Esophagus squamous epithelium (tissue), 4 donors: Measurements from ENCODE around the gene RALGPS2.

Source experiments
- POLR2A ChIP-seq, 4 donors: fragments of 450-650 bp; IDR thresholded peaks; one replicate each; pipeline ENCODE4 v1.6.1; 2017; ENCODE audit warnings: antibody characterized with exemption in 4 of 4, mild to moderate bottlenecking in 4 of 4, moderate library complexity in 3 of 4
- TF ChIP-seq, protein P1 (sequence below), 6 experiments: fragments of 450-650 bp in 4 of 6; fragments of 200-600 bp in 2 of 6; sonication (generic) in 2 of 6; IDR thresholded peaks; one replicate each; pipeline ENCODE4 v1.5.1; 2016 to 2019; ENCODE audit warnings: antibody characterized with exemption in 6 of 6, mild to moderate bottlenecking in 4 of 6, moderate library complexity in 4 of 6

DNA sequence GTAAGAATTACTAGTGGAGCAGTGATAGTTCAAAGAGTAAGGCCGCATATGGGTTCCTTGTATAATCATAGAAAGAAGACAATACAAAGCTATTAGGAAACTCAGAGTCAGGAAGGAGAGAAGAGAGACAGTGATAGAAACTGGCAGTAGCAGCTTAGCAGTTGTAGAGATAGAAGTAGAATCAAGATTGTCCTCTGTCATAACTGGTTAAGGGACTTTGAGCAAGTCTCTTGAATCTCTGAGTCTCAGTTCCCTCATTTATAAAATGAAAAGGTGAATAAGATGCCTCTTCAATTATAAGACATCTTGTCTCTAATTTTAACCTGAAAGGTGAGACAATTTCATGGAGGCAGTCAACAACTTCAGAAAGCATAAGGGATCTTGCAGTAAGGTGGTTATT, 6.5 kb upstream of the RALGPS2 start:
- no peak for TF ChIP-seq POLR2A (IDR thresholded peaks at IDR 0.05)
- TF ChIP-seq, protein P1, sequence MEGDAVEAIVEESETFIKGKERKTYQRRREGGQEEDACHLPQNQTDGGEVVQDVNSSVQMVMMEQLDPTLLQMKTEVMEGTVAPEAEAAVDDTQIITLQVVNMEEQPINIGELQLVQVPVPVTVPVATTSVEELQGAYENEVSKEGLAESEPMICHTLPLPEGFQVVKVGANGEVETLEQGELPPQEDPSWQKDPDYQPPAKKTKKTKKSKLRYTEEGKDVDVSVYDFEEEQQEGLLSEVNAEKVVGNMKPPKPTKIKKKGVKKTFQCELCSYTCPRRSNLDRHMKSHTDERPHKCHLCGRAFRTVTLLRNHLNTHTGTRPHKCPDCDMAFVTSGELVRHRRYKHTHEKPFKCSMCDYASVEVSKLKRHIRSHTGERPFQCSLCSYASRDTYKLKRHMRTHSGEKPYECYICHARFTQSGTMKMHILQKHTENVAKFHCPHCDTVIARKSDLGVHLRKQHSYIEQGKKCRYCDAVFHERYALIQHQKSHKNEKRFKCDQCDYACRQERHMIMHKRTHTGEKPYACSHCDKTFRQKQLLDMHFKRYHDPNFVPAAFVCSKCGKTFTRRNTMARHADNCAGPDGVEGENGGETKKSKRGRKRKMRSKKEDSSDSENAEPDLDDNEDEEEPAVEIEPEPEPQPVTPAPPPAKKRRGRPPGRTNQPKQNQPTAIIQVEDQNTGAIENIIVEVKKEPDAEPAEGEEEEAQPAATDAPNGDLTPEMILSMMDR (IDR thresholded peaks at IDR 0.05) = no peak
